ENCODE results near the gene KCNMA1. TPM values are rescaled to one million over a fixed set of nuclear protein-coding genes. Genes with fewer than 3 reads are reported as not detected.

Gene KCNMA1
- total RNA-seq, 3 donors from 2014 or later, result 0.10 to 0.60 (median 0.18) TPM

- no peak overlapping the region for H3K4me3 Mint-ChIP-seq
- no peaks in the 10 kb centered on the region for H3K9me3 Mint-ChIP-seq
- H3K27me3 Mint-ChIP-seq (ENCODE audit: low read depth), result no peaks in the 10 kb centered on the region
- no peak for ATAC-seq
- H3K36me3 Mint-ChIP-seq (ENCODE audit: insufficient read depth), result no peaks in the 10 kb centered on the region
- H3K4me1 Mint-ChIP-seq (ENCODE audit: low read depth), result no peaks in the 10 kb centered on the region
- no peak for DNase-seq
Measured at GRCh38 chr10:77004917-77005564, 632.6 kb downstream of the KCNMA1 start.

- DNase-seq (no peak), ATAC-seq (no peak)
- Mint-ChIP-seq H3K36me3 (ENCODE audit: insufficient read depth) (no peaks in the 10 kb centered on the region), H3K9me3 (no peaks in the 10 kb centered on the region), H3K4me1 (ENCODE audit: low read depth) (no peaks in the 10 kb centered on the region), H3K27me3 (ENCODE audit: low read depth) (peaks cover 2% of the 10 kb centered on the region), H3K4me3 (no peak overlapping the region)
Measured at GRCh38 chr10:77002872-77003271, 634.7 kb downstream of the KCNMA1 start.

GRCh38 chr10:77001206-77001605, 636.4 kb downstream of the KCNMA1 start:
- Mint-ChIP-seq H3K4me3 (no peak overlapping the region), H3K4me1 (ENCODE audit: low read depth) (no peaks in the 10 kb centered on the region), H3K36me3 (ENCODE audit: insufficient read depth) (no peaks in the 10 kb centered on the region), H3K27me3 (ENCODE audit: low read depth) (peaks cover 2% of the 10 kb centered on the region), H3K9me3 (no peaks in the 10 kb centered on the region)
- ATAC-seq (no peak), DNase-seq (no peak)

- DNase-seq (no peak), ATAC-seq (no peak)
- Mint-ChIP-seq H3K36me3 (ENCODE audit: insufficient read depth) (no peaks in the 10 kb centered on the region), H3K4me3 (no peak overlapping the region), H3K27me3 (ENCODE audit: low read depth) (peaks cover 2% of the 10 kb centered on the region), H3K4me1 (ENCODE audit: low read depth) (no peaks in the 10 kb centered on the region), H3K9me3 (no peaks in the 10 kb centered on the region)
Measured at GRCh38 chr10:76998451-76998850, 639.2 kb downstream of the KCNMA1 start.

GRCh38 chr10:76997631-76998030, 640.0 kb downstream of the KCNMA1 start:
- ATAC-seq (no peak), DNase-seq (no peak)
- Mint-ChIP-seq H3K9me3 (no peaks in the 10 kb centered on the region), H3K27me3 (ENCODE audit: low read depth) (peaks cover 2% of the 10 kb centered on the region), H3K4me1 (ENCODE audit: low read depth) (no peaks in the 10 kb centered on the region), H3K36me3 (ENCODE audit: insufficient read depth) (no peaks in the 10 kb centered on the region), H3K4me3 (no peak overlapping the region)

GRCh38 chr10:76995023-76995422, 642.6 kb downstream of the KCNMA1 start:
- no peaks in the 10 kb centered on the region for H3K36me3 Mint-ChIP-seq (ENCODE audit: insufficient read depth)
- H3K4me3 Mint-ChIP-seq, result no peak overlapping the region
- no peaks in the 10 kb centered on the region for H3K4me1 Mint-ChIP-seq (ENCODE audit: low read depth)
- ATAC-seq, result no peak
- no peak for DNase-seq
- no peaks in the 10 kb centered on the region for H3K9me3 Mint-ChIP-seq
- H3K27me3 Mint-ChIP-seq (ENCODE audit: low read depth), result peaks cover 2% of the 10 kb centered on the region

GRCh38 chr10:76993213-76993612, 644.4 kb downstream of the KCNMA1 start:
- H3K9me3 Mint-ChIP-seq, result no peaks in the 10 kb centered on the region
- H3K4me3 Mint-ChIP-seq, result no peak overlapping the region
- DNase-seq, result no peak
- H3K36me3 Mint-ChIP-seq (ENCODE audit: insufficient read depth), result no peaks in the 10 kb centered on the region
- H3K4me1 Mint-ChIP-seq (ENCODE audit: low read depth), result no peaks in the 10 kb centered on the region
- no peak for ATAC-seq
- H3K27me3 Mint-ChIP-seq (ENCODE audit: low read depth), result no peaks in the 10 kb centered on the region

- H3K9me3 Mint-ChIP-seq, result no peaks in the 10 kb centered on the region
- H3K4me3 Mint-ChIP-seq, result no peak overlapping the region
- H3K4me1 Mint-ChIP-seq (ENCODE audit: low read depth), result no peaks in the 10 kb centered on the region
Measured at GRCh38 chr10:76992467-76992866, 645.1 kb downstream of the KCNMA1 start.

GRCh38 chr10:76991621-76992020, 646.0 kb downstream of the KCNMA1 start:
- no peak for DNase-seq
- H3K27me3 Mint-ChIP-seq (ENCODE audit: low read depth), result no peaks in the 10 kb centered on the region
- H3K36me3 Mint-ChIP-seq (ENCODE audit: insufficient read depth), result no peaks in the 10 kb centered on the region
- H3K4me1 Mint-ChIP-seq (ENCODE audit: low read depth), result no peaks in the 10 kb centered on the region
- no peak for ATAC-seq
- no peak overlapping the region for H3K4me3 Mint-ChIP-seq
- no peaks in the 10 kb centered on the region for H3K9me3 Mint-ChIP-seq

More at GRCh38 chr10:76992467-76992866, 645.1 kb downstream of the KCNMA1 start:
- no peaks in the 10 kb centered on the region for H3K27me3 Mint-ChIP-seq (ENCODE audit: low read depth)
- DNase-seq, result no peak
- H3K36me3 Mint-ChIP-seq (ENCODE audit: insufficient read depth), result no peaks in the 10 kb centered on the region
- ATAC-seq, result no peak

GRCh38 chr10:76990561-76990960, 647.0 kb downstream of the KCNMA1 start:
- Mint-ChIP-seq H3K4me3 (no peak overlapping the region), H3K9me3 (no peaks in the 10 kb centered on the region), H3K27me3 (ENCODE audit: low read depth) (no peaks in the 10 kb centered on the region), H3K4me1 (ENCODE audit: low read depth) (no peaks in the 10 kb centered on the region), H3K36me3 (ENCODE audit: insufficient read depth) (no peaks in the 10 kb centered on the region)
- DNase-seq (no peak), ATAC-seq (no peak)

- Mint-ChIP-seq H3K4me3 (no peak overlapping the region), H3K27me3 (ENCODE audit: low read depth) (peaks cover 2% of the 10 kb centered on the region), H3K9me3 (no peaks in the 10 kb centered on the region), H3K4me1 (ENCODE audit: low read depth) (no peaks in the 10 kb centered on the region), H3K36me3 (ENCODE audit: insufficient read depth) (no peaks in the 10 kb centered on the region)
- DNase-seq (peak; percentile 54), ATAC-seq (peak in 1 of 2 donors; percentile 58)
Measured at GRCh38 chr10:76984559-76985443, 652.8 kb downstream of the KCNMA1 start.

GRCh38 chr10:76983624-76984023, 654.0 kb downstream of the KCNMA1 start:
- Mint-ChIP-seq H3K4me1 (ENCODE audit: low read depth) (no peaks in the 10 kb centered on the region), H3K36me3 (ENCODE audit: insufficient read depth) (no peaks in the 10 kb centered on the region), H3K27me3 (ENCODE audit: low read depth) (peaks cover 2% of the 10 kb centered on the region), H3K4me3 (no peak overlapping the region), H3K9me3 (no peaks in the 10 kb centered on the region)
- DNase-seq (no peak), ATAC-seq (no peak)

- H3K4me3 Mint-ChIP-seq, result no peak overlapping the region
- ATAC-seq (no peak), DNase-seq (no peak)
- no peaks in the 10 kb centered on the region for H3K9me3 Mint-ChIP-seq
- no peaks in the 10 kb centered on the region for H3K36me3 Mint-ChIP-seq (ENCODE audit: insufficient read depth)
- peaks cover 2% of the 10 kb centered on the region for H3K27me3 Mint-ChIP-seq (ENCODE audit: low read depth)
- no peaks in the 10 kb centered on the region for H3K4me1 Mint-ChIP-seq (ENCODE audit: low read depth)
Measured at GRCh38 chr10:76982671-76983070, 654.9 kb downstream of the KCNMA1 start.

GRCh38 chr10:76981251-76981650, 656.4 kb downstream of the KCNMA1 start:
- DNase-seq, result no peak
- H3K4me3 Mint-ChIP-seq, result no peak overlapping the region

GRCh38 chr10:76977901-76978300, 659.7 kb downstream of the KCNMA1 start:
- no peak overlapping the region for H3K4me3 Mint-ChIP-seq
- no peaks in the 10 kb centered on the region for H3K36me3 Mint-ChIP-seq (ENCODE audit: insufficient read depth)
- H3K9me3 Mint-ChIP-seq, result no peaks in the 10 kb centered on the region
- no peaks in the 10 kb centered on the region for H3K4me1 Mint-ChIP-seq (ENCODE audit: low read depth)
- ATAC-seq (no peak), DNase-seq (no peak)
- peaks cover 2% of the 10 kb centered on the region for H3K27me3 Mint-ChIP-seq (ENCODE audit: low read depth)

More at GRCh38 chr10:76981251-76981650, 656.4 kb downstream of the KCNMA1 start:
- no peaks in the 10 kb centered on the region for H3K36me3 Mint-ChIP-seq (ENCODE audit: insufficient read depth)
- H3K4me1 Mint-ChIP-seq (ENCODE audit: low read depth), result no peaks in the 10 kb centered on the region
- no peak for ATAC-seq
- H3K9me3 Mint-ChIP-seq, result no peaks in the 10 kb centered on the region
- peaks cover 2% of the 10 kb centered on the region for H3K27me3 Mint-ChIP-seq (ENCODE audit: low read depth)
